GM13977 (cell line): ENCODE data around the gene MKI67.
A peak's percentile ranks its signal among the peaks of the same experiment; 100 is the strongest.

Experiments used
- DNase-seq: peaks from one replicate; pipeline ENCODE4 v3.0.0; 2012; ENCODE audit warnings: low spot score
- CTCF ChIP-seq: IDR thresholded peaks from 2 replicates; pipeline ENCODE4 v1.5.1; 2012; ENCODE audit warnings: mild to moderate bottlenecking, control low read depth; ENCODE audit not compliant: insufficient read depth; ENCODE audit errors: extremely low read depth, missing control alignments
- in situ Hi-C: fragments of 300-500 bp; cut with MboI; formaldehyde crosslinking; loops from one replicate; pipeline ENCODE4 v1.12.0; 2022; ENCODE audit warnings: low sequenced_read_pairs, low pct_unique_long_range_greater_than_20kb, mixed read lengths, inconsistent platforms; ENCODE audit not compliant: unreplicated experiment

MKI67 gene

GRCh38 chr10:128047351-128047750, 78.9 kb downstream of the MKI67 start:
- in situ Hi-C loops: no loop called here
- peak; percentile 91 for DNase-seq
- TF ChIP-seq CTCF: no peak

GRCh38 chr10:128046953-128047290, 79.3 kb downstream of the MKI67 start:
- in situ Hi-C loops: no loop called here
- DNase-seq: no peak
- no peak for TF ChIP-seq CTCF
